Measurements from ENCODE around the gene SLC22A15.

Gene SLC22A15

DNA sequence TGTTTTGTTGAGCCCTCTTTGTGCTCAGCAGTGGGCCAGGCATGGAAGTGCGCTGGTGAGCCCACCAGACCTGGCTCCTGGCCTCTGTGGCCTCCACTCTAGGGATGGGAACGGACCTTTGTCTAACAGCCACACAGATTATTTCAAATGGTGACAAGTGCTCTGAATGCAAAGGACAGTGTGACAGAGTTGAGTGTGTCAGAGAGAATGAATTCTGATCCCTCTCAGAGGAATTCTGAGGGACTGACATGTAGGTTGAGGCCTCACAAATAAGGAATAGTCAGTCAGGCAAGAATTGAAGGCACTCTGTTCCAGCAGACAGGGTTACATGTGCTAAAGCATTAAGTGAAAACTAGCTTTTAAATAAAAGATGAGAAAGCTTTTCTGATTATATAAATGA is 123.6 kb downstream of the SLC22A15 start:
- DNase-seq (ENCODE audit: low spot score), result no peak

DNA sequence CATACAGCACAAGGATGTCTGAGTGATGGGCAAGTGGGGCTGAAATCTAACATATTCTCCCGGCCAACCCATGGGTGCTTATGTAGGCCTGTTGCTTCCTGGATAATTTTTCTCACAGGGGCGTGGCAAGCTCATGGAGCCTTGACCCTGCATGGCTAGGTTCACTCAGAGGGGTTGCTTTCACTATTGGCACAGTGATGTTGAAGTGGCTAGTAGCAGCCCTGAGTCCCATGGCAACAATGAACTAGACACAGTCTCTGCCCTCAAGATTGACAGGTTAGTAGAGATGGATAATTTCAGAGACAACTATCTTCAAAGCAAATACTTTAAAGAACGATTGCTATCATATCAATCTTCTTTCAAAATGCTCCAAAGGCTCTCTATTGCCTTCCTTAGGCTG is 128.4 kb downstream of the SLC22A15 start:
- DNase-seq (ENCODE audit: low spot score), result no peak

DNA sequence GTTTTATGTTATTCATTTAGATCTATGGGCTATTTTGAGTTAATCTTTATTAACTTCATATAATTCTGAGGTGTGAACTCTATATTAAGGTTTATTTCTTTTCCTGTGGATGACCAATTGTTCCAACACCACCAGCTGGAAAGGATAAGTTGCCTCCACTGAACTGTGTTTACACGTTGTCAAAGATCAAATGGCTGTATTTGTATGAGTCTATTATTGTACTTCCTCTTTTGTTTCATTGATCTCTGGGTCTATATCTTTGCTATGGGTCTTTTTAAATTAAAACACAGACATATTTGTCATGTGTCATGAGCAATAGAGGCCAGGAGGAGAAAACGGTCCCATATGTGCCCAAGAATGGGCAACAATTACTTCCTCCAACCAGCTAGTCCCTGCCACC is 129.7 kb downstream of the SLC22A15 start:
- no peak for DNase-seq (ENCODE audit: low spot score)

DNA sequence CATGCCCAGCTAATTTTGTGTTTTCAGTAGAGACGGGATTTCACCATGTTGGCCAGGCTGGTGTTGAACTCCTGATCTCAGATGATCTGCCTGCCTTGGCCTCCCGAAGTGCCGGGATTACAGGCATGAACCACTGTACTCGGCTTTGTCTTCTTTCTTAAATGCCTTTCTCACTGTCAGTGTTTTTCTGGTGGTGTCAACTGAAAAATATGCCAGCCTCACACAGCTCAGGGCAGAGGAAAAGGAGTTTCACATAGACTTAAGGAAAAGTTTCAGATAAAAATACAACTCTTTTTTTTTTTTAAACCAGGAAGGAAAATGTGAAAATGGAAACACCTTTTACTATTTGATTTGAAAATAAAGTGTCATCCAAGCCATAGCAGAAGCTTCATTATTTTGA is 130.3 kb downstream of the SLC22A15 start:
- no peak for DNase-seq (ENCODE audit: low spot score)

DNA sequence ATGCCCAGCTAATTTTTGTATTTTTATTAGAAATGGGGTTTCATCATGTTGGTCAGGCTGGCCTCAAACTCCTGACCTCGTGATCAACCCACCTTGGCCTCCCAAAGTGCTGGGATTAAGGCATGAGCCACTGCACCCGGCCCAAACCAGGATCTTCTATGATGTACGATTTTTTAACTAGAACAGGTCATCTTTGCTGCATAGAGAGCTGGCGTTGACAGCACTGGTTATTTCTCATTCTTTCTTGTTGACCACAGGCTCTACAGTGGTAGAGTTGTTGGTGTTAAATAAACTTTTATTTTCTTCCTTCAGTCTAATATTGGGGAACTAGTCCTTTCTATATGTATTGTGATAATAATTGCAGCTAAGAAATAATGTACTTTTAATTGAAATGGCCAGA is 131.1 kb downstream of the SLC22A15 start:
- no peak for DNase-seq (ENCODE audit: low spot score)

DNA sequence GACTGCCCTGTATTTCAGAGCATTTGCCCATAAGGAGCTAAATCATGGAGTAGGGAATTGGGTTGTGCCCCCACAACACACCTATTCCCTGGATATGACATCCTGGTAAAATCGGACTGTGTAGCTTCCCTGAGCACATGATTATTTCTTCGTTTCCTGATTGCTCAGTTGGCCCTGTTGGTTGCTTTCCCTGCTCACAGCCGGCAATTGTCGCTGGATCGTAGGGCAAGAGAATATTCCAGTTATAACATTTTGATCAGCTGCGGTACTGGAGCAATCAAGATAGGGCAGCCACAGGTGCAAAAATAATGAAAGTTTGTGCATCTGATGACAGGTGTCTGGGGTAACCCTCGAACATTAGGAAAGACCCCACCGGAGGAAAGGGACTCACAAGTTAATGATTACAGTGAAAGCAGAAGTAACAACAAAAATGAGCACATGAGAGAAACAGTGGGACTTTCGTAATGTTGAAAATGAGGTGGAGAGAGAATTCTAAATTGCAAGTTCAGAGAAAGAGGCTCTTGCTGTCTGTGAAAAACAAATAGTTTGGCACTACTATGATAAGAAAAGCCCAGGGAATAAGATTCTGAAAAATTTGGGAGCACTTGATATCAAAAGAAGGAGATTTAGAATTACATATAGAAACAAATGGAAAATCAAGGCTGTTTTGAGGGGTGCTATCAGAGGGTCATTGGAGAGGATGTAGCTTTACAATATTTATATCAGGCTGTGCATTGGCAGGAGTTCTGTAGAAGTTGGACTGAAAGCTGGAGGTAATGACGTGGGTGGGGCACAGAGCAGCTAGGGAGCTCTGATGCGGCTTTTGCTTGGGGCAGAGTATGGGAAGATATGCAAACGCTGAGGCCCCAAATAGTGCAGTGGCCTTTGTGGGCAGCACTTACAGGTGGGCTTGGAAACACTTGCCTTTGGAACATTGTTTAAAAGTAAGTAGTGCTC is 134.5 kb downstream of the SLC22A15 start, which contains the start of gene MAB21L3:
Gene MAB21L3 (plus strand): TSS at position 833 of the 957 bp plus-strand sequence. CDS start 1,217 bp downstream, outside the sequence.
- no peak for DNase-seq (ENCODE audit: low spot score)

DNA sequence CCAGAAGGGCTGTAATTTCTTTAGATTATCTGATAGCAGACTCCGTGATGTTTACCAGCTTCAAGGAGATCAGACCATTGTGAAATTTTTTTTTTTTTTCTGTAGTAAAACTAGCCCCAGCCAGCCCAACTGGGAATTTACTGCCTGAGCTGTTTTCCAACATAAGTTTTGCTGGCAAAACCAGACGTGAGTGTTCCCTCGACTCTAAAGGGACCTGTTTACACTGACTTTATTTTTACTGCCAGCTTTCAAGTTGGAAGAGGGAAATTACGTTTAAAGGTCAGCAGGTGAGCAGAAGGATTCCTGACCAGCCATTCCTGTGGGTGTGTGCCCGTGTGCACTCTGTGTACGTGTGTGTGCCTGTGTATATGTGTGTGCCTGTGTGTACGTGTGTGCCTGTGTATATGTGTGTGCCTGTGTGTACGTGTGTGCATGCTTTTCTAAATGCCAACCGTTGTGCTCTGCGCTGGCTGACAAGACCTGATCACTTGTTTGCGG is 135.3 kb downstream of the SLC22A15 start:
- no peak for DNase-seq (ENCODE audit: low spot score)

DNA sequence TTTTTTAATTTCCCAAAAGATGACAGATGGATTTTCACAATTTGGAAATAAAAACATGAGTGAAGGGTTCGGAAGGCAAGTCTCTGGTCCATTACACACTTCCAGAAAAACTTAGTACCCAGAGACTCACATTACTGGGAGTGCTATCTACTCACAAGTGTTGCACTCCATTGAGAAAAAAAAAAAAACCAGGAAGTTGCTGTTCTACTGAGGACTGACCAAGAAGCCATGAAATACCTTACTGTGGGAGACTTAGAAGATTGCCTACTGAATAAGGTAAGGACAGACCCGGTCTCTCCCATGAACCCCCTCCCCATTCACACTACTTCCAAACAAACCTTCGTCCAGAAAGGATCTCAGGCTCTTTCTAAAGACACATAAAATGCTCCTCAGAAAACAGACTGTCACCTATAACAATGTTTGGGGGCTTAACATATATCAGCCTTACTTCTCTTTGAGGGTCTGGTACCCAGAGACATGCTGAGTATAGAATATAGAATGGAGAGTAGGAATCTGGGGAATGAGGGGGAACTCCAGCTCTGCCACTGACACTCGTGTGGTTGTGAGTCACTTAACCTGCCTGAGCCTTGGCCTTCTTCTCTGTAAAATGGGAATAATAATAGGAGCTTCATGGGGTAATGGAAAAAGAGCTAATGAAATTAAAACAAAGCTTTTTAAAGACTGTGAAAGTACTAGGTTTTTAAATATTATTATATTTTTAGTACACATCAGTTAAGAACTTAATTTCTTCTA is 136.3 kb downstream of the SLC22A15 start:
- DNase-seq (ENCODE audit: low spot score), result no peak

DNA sequence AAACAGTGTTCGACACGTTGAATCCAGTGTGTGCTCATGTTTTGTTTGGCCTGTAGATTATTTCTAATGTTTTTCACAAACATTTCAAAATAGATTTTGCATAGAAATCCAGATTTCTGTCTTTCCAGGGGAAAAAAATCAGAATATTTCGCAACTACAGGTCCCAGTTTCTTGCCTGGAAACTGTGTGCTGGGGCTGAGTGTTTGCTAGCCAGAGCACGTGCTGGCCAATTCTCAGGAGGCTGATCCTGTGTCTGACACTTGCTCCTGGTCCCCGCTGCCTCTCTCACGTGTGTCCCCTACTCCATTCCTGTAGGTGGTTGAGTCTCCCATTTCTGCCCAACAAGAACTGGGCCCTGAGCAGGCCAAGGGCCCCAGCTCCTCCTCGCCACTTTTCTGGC is 137.3 kb downstream of the SLC22A15 start:
- no peak for DNase-seq (ENCODE audit: low spot score)

DNA sequence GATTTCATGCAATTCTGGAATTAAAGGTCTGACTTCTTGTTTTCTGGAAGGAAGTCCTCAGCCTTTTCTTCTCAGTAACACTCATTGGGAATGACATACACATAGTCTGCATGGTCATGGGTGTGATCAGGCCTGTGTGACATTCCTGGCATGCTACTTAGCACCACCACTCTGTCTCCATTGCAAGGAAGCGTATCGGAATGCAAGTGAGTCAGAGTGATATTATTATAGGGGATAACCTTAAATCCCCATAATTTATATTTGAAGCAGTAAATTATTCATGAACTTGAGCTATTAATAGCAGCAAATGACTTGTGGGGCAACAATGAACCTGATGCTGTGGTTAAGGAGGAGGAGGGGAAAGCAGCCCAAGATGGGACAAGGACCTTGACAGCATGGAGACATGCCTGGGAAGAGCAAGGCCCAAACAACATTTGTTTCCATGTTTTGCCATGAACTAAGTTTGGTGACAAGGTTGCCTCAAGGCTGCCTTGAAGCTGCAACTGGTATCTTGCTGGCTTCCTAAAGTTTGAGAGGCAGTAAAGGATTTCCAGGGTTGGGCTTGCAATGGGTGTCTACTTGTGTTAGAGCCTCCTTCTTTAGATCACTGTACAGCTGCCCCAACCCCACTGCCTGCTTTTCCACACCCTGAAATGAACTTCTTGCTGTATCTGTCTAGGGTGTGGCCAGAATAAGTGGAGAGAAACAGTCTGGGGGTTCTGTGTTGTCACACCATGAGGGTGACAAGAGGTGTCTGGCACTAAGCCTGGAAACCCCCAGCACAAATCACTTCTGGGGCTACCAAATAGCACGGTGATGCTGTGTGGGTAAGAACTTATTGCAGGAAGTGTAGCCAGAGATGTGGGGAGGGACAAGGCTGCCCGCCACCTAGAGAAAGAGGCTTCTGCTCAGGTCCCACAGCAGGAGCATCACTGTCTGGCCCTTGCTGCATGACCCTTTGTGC is 139.4 kb downstream of the SLC22A15 start:
- no peak for DNase-seq (ENCODE audit: low spot score)

DNA sequence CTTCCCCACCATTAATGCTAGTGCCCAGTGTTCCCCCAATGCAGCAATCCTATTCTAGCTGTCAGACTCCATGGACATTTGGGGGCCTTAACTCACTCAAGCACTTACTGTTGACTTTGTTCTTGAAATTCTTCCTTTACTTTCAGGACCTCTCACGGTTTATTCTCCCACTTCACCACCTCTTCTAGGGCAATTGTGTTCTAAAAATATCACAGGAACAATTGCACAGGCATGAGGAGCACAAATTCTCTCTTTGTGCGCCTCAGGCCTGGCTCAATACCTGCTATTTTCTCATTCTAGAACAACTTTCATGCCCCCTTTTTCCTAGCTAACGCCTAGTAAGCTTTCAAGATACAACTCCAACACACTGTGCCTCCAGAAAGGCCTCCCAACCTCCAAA is 142.2 kb downstream of the SLC22A15 start:
- no peak for DNase-seq (ENCODE audit: low spot score)
